ENCODE measurements around the gene RFNG. TPM values are rescaled to one million over a fixed set of nuclear protein-coding genes. Genes with fewer than 3 reads are reported as not detected.

Gene RFNG
- total RNA-seq, 6 donors from 2014 or later, result 25.0 to 101 (median 37.5) TPM

GRCh38 chr17:82012261-82012639 lies 39.4 kb downstream of the RFNG start:
- no peak overlapping the region for H3K4me3 ChIP-seq
- H3K36me3 ChIP-seq, result peaks cover 0 to 17% (median 5%) of the 10 kb centered on the region in 4 donors
- DNase-seq (peak in 1 of 2 donors; percentile 81), ATAC-seq (ENCODE audit: low FRiP score in 2 of 2) (no peak)
- TF ChIP-seq EP300 (IDR thresholded peaks at IDR 0.05), result no peak
- TF ChIP-seq, protein P1, sequence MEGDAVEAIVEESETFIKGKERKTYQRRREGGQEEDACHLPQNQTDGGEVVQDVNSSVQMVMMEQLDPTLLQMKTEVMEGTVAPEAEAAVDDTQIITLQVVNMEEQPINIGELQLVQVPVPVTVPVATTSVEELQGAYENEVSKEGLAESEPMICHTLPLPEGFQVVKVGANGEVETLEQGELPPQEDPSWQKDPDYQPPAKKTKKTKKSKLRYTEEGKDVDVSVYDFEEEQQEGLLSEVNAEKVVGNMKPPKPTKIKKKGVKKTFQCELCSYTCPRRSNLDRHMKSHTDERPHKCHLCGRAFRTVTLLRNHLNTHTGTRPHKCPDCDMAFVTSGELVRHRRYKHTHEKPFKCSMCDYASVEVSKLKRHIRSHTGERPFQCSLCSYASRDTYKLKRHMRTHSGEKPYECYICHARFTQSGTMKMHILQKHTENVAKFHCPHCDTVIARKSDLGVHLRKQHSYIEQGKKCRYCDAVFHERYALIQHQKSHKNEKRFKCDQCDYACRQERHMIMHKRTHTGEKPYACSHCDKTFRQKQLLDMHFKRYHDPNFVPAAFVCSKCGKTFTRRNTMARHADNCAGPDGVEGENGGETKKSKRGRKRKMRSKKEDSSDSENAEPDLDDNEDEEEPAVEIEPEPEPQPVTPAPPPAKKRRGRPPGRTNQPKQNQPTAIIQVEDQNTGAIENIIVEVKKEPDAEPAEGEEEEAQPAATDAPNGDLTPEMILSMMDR (IDR thresholded peaks at IDR 0.05), result no peak
- TF ChIP-seq POLR2A (IDR thresholded peaks at IDR 0.05), result no peak
- TF ChIP-seq POLR2AphosphoS5 (IDR thresholded peaks at IDR 0.05), result no peak
- peaks cover 0 to 36% (median 20%) of the 10 kb centered on the region in 4 donors for H3K4me1 ChIP-seq
- H3K9me3 ChIP-seq, result no peaks in the 10 kb centered on the region
- WGBS, 2 donors, result 54 to 69% methylated on average over 12 to 20 of the region's 20 CpGs
- peak overlapping the region; percentile 76 to 91 (median 80) for H3K27ac ChIP-seq
- no peaks in the 10 kb centered on the region for H3K27me3 ChIP-seq

- Histone ChIP-seq H3K4me1 (peaks cover 0 to 33% (median 19%) of the 10 kb centered on the region in 4 donors), H3K9me3 (no peaks in the 10 kb centered on the region), H3K27ac (peak overlapping the region; percentile 76 to 91 (median 80)), H3K4me3 (no peak overlapping the region), H3K36me3 (peaks cover 0 to 15% (median 5%) of the 10 kb centered on the region in 4 donors), H3K27me3 (no peaks in the 10 kb centered on the region)
- ATAC-seq (ENCODE audit: low FRiP score in 2 of 2), result no peak
- WGBS, 2 donors, result 87 to 95% methylated on average over 3 to 19 of the region's 19 CpGs
- peak in 1 of 2 donors; percentile 73 for DNase-seq
- TF ChIP-seq, protein P1 (IDR thresholded peaks at IDR 0.05), result no peak
- TF ChIP-seq POLR2A (IDR thresholded peaks at IDR 0.05), result no peak
Observed at GRCh38 chr17:82011617-82012187, 39.9 kb downstream of the RFNG start.

DNA sequence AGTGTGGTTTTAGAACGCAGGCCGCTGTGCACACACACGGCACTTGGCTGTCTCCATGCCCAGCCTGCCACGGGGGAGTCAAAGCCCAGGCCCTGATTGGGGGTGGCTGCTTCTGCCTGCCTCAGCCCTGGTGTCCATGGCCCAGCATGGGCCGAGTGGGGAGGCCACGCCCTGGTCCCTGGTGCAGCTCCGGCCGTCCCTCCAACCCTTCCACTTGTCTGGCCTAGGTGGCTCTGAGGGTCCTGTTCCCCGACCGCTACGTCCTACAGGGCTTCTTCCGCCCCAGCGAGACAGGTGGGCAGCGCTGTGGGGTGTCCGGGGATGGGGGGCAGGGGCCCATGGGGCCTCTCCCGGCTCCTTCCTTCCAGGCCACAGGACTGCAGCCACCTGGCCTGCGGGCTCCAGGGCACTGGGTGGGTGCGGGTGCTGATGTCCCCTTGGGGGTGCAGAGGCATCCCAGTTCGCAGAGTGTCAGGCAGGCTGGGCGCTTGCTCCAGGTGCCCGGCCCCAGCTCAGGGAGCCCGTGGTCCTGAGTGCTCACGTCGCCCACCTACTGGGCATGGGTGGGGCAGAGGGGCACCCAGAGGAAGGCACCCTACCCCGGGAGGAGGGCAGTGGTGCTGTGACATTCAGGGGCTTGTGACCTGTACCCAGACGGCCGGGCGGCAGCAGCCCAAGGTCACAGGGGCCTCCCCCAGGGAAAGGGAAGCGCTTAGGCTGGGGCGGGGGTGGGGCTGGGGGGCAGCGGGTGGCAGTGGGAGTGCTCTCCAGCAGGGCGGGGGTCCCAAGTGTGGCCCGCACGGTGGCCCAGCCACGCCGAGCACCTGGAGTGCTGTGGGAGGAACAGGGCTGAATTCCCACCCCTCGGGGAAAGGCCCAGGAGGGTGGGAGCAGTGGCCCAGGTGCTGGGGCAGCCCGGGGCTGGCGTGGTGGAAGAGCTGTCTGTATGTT lies 40.8 kb downstream of the RFNG start:
- Histone ChIP-seq H3K4me3 (no peak overlapping the region), H3K4me1 (peaks cover 0 to 32% (median 19%) of the 10 kb centered on the region in 4 donors), H3K27ac (no peak overlapping the region), H3K36me3 (peaks cover 0 to 15% (median 5%) of the 10 kb centered on the region in 4 donors), H3K27me3 (no peaks in the 10 kb centered on the region), H3K9me3 (no peaks in the 10 kb centered on the region)
- DNase-seq (peak in 1 of 2 donors; percentile 70), ATAC-seq (ENCODE audit: low FRiP score in 2 of 2) (no peak)
- WGBS, 2 donors, result 93 to 97% methylated on average over 13 to 23 of the region's 39 CpGs
- TF ChIP-seq POLR2AphosphoS5 (IDR thresholded peaks at IDR 0.05), result no peak
- TF ChIP-seq, protein P1 (IDR thresholded peaks at IDR 0.05), result no peak
- TF ChIP-seq POLR2A (IDR thresholded peaks at IDR 0.05), result no peak
- no peak for TF ChIP-seq EP300 (IDR thresholded peaks at IDR 0.05)

- peaks cover 0 to 26% (median 14%) of the 10 kb centered on the region in 4 donors for H3K4me1 ChIP-seq
- no peaks in the 10 kb centered on the region for H3K27me3 ChIP-seq
- no peak overlapping the region for H3K27ac ChIP-seq
- DNase-seq (peak in 1 of 2 donors; percentile 37), ATAC-seq (ENCODE audit: low FRiP score in 2 of 2) (no peak)
- 65 to 83% methylated on average over 12 to 15 of the region's 15 CpGs for WGBS, 2 donors
- TF ChIP-seq EP300 (IDR thresholded peaks at IDR 0.05), result no peak
- TF ChIP-seq POLR2A (IDR thresholded peaks at IDR 0.05), result no peak
- no peak for TF ChIP-seq POLR2AphosphoS5 (IDR thresholded peaks at IDR 0.05)
- TF ChIP-seq, protein P1 (IDR thresholded peaks at IDR 0.05), result no peak
- peaks cover 0 to 15% (median 5%) of the 10 kb centered on the region in 4 donors for H3K36me3 ChIP-seq
- no peak overlapping the region for H3K4me3 ChIP-seq
- no peaks in the 10 kb centered on the region for H3K9me3 ChIP-seq
Observed at GRCh38 chr17:82009413-82009812, 42.2 kb downstream of the RFNG start.
